WERI-Rb-1 (cell line): ENCODE measurements around the gene NEK10.

Source experiments
- DNase-seq: peaks from one replicate; pipeline ENCODE4 v3.0.0-alpha.2; 2020
- H3K27ac ChIP-seq: fragments of 250-450 bp; sonication (Bioruptor Pico); 2 replicates; pipeline ENCODE4 v1.5.1; 2020; ENCODE audit warnings: mild to moderate bottlenecking, moderate library complexity
- H3K27me3 ChIP-seq: fragments of 250-450 bp; sonication (Bioruptor Pico); 2 replicates; pipeline ENCODE4 v1.5.1; 2021; ENCODE audit warnings: mild to moderate bottlenecking, low read depth, moderate library complexity; ENCODE audit not compliant: insufficient read depth, severe bottlenecking
- H3K36me3 ChIP-seq: fragments of 250-450 bp; sonication (Bioruptor Pico); 2 replicates; pipeline ENCODE4 v1.5.1; 2020; ENCODE audit warnings: mild to moderate bottlenecking, moderate library complexity
- H3K4me3 ChIP-seq: 2 replicates; pipeline ENCODE4 v1.5.1; 2011; ENCODE audit warnings: low read depth, mild to moderate bottlenecking, control low read depth, low read length
- H3K9me3 ChIP-seq: fragments of 250-450 bp; sonication (Bioruptor Pico); 2 replicates; pipeline ENCODE4 v1.5.1; 2021; ENCODE audit warnings: mild to moderate bottlenecking, moderate library complexity; ENCODE audit not compliant: severe bottlenecking
- TF ChIP-seq, protein P1 (sequence below): IDR thresholded peaks from 2 replicates; pipeline ENCODE4 v1.5.1; 2011; ENCODE audit warnings: low read depth, mild to moderate bottlenecking, control low read depth, inconsistent platforms, low read length

NEK10 gene

DNA sequence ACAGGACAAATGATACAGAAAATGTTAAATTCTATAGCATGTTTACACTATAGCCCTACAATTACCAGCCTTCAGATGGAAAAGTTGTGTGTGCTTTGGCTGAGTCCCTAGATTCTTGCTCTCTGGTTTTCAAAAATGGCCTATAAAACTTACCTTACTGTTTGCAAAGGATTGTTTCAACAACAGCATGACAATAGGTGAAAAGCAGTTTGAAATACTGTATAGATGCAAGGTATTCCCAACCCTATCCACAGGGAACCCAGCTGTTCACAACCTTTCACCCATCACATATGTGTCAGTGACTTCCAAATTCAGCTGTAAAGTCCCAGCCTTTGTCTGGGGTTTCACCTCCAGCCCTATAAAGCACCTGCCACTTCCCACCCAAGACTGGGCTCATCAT is 97.3 kb downstream of the NEK10 start:
- Histone ChIP-seq H3K4me3 (no peak overlapping the region), H3K36me3 (no peaks in the 10 kb centered on the region), H3K27ac (no peak overlapping the region), H3K27me3 (no peaks in the 10 kb centered on the region), H3K9me3 (no peaks in the 10 kb centered on the region)
- no peak for DNase-seq
- TF ChIP-seq, protein P1, sequence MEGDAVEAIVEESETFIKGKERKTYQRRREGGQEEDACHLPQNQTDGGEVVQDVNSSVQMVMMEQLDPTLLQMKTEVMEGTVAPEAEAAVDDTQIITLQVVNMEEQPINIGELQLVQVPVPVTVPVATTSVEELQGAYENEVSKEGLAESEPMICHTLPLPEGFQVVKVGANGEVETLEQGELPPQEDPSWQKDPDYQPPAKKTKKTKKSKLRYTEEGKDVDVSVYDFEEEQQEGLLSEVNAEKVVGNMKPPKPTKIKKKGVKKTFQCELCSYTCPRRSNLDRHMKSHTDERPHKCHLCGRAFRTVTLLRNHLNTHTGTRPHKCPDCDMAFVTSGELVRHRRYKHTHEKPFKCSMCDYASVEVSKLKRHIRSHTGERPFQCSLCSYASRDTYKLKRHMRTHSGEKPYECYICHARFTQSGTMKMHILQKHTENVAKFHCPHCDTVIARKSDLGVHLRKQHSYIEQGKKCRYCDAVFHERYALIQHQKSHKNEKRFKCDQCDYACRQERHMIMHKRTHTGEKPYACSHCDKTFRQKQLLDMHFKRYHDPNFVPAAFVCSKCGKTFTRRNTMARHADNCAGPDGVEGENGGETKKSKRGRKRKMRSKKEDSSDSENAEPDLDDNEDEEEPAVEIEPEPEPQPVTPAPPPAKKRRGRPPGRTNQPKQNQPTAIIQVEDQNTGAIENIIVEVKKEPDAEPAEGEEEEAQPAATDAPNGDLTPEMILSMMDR, result no peak

GRCh38 chr3:27254896-27255295 is 114.3 kb downstream of the NEK10 start:
- Histone ChIP-seq H3K27ac (no peak overlapping the region), H3K36me3 (no peaks in the 10 kb centered on the region), H3K9me3 (no peaks in the 10 kb centered on the region), H3K4me3 (no peak overlapping the region), H3K27me3 (no peaks in the 10 kb centered on the region)
- DNase-seq, result no peak
- TF ChIP-seq, protein P1, result no peak

- TF ChIP-seq, protein P1, result peak; percentile 63
- H3K4me3 ChIP-seq, result no peak overlapping the region
- DNase-seq, result peak; percentile 36
These were observed 115.4 kb downstream of the NEK10 start for GRCh38 chr3:27253831-27254230.

DNA sequence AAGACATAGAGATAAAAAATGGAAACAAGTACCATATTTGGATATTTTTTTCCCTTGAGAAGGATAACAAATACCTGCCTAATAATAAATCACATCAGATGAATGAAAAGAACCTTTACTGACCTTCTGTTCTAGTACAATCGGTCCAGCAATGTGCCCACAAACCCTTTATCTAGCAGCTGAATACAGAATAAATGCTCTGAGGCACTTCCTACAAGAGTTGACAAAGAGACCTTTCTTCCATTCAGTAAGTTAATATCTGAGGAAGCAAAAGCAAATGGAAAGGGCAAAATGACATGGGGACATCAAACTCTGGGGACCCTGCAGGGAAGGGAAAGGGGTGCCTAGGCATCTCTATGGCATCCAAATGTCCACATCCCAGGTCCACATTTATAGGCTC is 115.8 kb downstream of the NEK10 start:
- Histone ChIP-seq H3K36me3 (no peaks in the 10 kb centered on the region), H3K27ac (no peak overlapping the region), H3K27me3 (no peaks in the 10 kb centered on the region), H3K9me3 (no peaks in the 10 kb centered on the region), H3K4me3 (no peak overlapping the region)
- TF ChIP-seq, protein P1, result no peak
- no peak for DNase-seq

More at GRCh38 chr3:27253831-27254230, 115.4 kb downstream of the NEK10 start:
- H3K36me3 ChIP-seq, result no peaks in the 10 kb centered on the region
- H3K9me3 ChIP-seq, result no peaks in the 10 kb centered on the region
- H3K27ac ChIP-seq, result no peak overlapping the region
- no peaks in the 10 kb centered on the region for H3K27me3 ChIP-seq

- Histone ChIP-seq H3K9me3 (no peaks in the 10 kb centered on the region), H3K36me3 (no peaks in the 10 kb centered on the region), H3K27ac (no peak overlapping the region), H3K4me3 (no peak overlapping the region), H3K27me3 (no peaks in the 10 kb centered on the region)
- TF ChIP-seq, protein P1, result no peak
- DNase-seq, result no peak
These were observed 116.5 kb downstream of the NEK10 start for GRCh38 chr3:27252646-27253045.

GRCh38 chr3:27244374-27244773 is 124.8 kb downstream of the NEK10 start:
- no peak for DNase-seq
- Histone ChIP-seq H3K36me3 (no peaks in the 10 kb centered on the region), H3K27ac (no peak overlapping the region), H3K4me3 (no peak overlapping the region), H3K9me3 (no peaks in the 10 kb centered on the region), H3K27me3 (no peaks in the 10 kb centered on the region)
- TF ChIP-seq, protein P1, result no peak
